Suprapubic skin (tissue), 4 donors: ENCODE results near the gene CCSER2.

Experiments
- POLR2A ChIP-seq, 2 donors: fragments of 450-650 bp; IDR thresholded peaks; one replicate each; pipeline ENCODE4 v1.6.1; 2017; ENCODE audit warnings: antibody characterized with exemption in 2 of 2, mild to moderate bottlenecking in 2 of 2, moderate library complexity in 2 of 2
- POLR2AphosphoS5 ChIP-seq, 3 donors: sonication (generic); formaldehyde crosslinking; IDR thresholded peaks; one replicate each; pipeline ENCODE4 v1.6.1; 2017; ENCODE audit warnings: antibody characterized with exemption in 3 of 3
- TF ChIP-seq, protein P1 (sequence below), 2 donors: fragments of 200-600 bp in 1 of 2; fragments of 450-650 bp in 1 of 2; sonication (generic) in 1 of 2; IDR thresholded peaks; one replicate each; pipeline ENCODE4 v1.5.1; 2016 to 2019; ENCODE audit warnings: antibody characterized with exemption in 2 of 2, mild to moderate bottlenecking in 1 of 2, moderate library complexity in 1 of 2

- TF ChIP-seq POLR2A (IDR thresholded peaks at IDR 0.05), result no peak
- TF ChIP-seq, protein P1, sequence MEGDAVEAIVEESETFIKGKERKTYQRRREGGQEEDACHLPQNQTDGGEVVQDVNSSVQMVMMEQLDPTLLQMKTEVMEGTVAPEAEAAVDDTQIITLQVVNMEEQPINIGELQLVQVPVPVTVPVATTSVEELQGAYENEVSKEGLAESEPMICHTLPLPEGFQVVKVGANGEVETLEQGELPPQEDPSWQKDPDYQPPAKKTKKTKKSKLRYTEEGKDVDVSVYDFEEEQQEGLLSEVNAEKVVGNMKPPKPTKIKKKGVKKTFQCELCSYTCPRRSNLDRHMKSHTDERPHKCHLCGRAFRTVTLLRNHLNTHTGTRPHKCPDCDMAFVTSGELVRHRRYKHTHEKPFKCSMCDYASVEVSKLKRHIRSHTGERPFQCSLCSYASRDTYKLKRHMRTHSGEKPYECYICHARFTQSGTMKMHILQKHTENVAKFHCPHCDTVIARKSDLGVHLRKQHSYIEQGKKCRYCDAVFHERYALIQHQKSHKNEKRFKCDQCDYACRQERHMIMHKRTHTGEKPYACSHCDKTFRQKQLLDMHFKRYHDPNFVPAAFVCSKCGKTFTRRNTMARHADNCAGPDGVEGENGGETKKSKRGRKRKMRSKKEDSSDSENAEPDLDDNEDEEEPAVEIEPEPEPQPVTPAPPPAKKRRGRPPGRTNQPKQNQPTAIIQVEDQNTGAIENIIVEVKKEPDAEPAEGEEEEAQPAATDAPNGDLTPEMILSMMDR (IDR thresholded peaks at IDR 0.05), result no peak
- no peak for TF ChIP-seq POLR2AphosphoS5 (IDR thresholded peaks at IDR 0.05)
These were observed 37.0 kb upstream of the CCSER2 start for GRCh38 chr10:84291384-84291783.
